HG02610 (cell line): ENCODE data around the gene CEP128.

Experiments
- ATAC-seq: cut with Tn5 transposase; IDR thresholded peaks from one replicate; pipeline ENCODE4 v1.9.1; 2021; ENCODE audit warnings: mild to moderate bottlenecking, moderate library complexity; ENCODE audit not compliant: unreplicated experiment

The CEP128 gene

DNA sequence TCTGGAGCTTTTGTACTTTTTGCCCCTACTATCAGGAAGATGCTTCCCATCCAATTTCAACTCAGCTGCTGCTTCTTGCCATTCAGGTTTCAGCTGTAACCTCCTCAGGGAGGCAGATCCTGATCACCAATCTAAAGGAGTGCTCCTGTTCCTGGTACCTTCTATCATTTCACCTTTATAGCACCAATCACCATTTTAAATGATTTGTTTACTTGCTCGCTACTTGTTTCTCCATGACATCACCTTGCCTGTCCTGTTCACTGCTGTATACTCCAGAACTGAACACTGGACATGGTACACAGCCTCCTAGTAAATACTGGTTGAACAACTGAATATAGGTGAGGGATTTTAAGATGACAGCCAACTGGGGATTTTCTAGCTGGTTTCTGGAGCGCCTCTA, 443.0 kb downstream of the CEP128 start:
- ATAC-seq, result no peak

DNA sequence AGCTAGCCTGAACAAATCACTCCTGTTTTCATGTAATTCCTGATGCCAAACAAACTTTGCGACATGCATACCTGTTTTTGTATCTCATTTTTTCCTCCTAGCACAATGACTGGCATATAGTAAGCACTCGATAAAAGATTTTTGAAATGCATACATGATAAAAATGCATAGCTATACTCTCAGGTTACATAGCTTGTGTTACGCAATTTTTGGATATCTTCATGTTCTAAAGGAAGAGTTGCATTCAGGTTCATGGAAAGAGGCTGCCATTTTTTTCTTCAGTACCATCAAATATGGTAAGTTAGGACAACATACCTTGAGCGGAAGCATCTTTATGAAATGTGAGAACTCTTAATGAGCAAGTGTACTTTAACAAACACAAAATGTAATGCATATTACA, 445.4 kb downstream of the CEP128 start:
- ATAC-seq, result no peak

DNA sequence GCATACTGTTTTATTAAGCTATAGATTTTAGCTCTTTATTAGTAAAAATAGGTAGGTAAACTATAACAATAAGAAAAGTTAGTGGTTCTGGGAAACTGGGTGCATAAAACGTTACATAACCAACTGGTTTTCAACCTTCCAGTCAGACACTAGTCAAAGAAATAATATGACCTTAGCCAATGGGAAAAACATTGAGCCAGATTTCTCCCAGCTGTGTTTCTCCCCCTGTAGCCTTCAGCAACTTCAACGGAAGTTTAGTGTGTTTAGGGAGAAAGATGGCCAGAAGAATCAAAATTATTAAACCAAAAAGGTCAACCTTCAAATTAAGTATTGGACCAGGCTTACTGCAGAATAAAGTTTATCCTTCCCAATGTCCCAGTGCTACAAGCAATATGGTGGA, 446.8 kb downstream of the CEP128 start:
- ATAC-seq, result no peak

DNA sequence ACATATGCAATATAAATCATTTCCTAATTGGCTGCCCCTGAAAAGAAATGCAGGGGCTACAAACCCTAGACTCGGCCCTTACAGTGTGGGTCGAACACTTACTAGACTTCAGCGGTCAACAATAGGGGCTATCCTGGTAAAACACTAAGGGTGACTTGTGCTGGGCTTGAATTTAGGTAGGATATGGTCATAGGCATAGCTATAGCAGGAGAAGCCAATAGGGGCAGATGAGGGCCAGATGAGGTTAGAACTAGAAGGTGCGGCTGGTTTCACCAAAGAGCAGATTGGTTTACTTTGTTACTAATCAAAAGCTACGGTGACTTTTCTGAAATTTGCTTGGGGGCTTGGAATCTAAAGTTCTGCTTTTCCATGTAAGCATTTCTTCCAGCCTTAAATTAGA, 447.9 kb downstream of the CEP128 start:
- no peak for ATAC-seq

DNA sequence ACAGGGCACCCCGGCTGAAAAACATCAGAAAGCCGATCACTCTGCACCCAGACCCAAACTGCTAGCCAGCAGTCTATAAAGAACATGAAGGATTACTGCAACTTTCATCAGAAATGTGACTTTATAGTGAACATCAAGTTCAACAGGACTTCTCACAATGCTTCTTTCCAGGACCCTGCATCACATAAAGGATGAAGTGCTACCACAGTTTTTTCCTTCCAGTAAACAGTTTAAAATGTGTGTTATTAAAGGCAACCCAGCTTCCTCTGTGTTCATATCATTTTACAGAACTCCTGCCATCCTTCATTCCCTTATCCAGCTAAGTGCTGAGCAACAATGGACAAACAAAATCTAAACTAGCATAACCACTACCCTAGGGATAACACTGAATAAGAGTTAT, 449.9 kb downstream of the CEP128 start:
- no peak for ATAC-seq

DNA sequence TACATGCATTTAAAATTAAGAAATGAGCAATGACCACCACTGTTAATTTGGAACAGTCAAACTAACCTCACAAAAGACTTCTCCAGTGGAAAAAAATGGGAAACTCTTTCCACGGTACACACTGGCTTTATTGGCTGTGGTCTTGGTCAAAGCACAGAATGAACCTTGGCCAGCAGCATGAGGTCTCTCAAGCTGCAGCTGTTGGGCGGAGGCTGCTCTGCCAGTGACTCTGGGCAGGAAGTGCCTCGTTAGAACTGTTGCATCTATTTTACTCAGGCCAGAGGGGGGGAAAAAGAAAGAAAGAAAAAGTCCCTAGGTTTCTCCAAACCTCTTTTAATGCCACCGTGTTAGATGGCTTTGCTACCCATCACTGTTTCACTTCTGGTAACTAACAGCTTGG, 450.4 kb downstream of the CEP128 start:
- peak; percentile 88 for ATAC-seq

DNA sequence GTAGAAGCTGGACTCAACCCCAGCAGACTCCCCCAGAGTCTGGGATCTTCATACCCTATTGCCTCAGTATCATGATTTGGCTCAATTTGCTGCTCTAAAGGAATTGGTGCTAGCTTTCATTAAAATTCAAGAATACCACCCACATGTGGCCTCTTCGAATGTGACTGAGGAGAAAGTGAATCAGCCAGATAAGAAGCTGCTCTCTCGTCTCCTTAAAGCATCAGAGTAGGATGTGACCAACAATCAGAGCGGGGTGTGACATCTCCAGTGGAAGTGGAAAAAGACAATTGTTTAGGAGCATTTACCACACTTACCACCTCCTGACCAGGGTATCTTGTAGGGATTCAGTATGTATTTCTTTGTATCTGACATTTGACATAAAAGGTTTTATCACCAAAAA, 452.0 kb downstream of the CEP128 start:
- no peak for ATAC-seq

- ATAC-seq, result no peak
These were observed 455.8 kb downstream of the CEP128 start for GRCh38 chr14:80485764-80486163.

DNA sequence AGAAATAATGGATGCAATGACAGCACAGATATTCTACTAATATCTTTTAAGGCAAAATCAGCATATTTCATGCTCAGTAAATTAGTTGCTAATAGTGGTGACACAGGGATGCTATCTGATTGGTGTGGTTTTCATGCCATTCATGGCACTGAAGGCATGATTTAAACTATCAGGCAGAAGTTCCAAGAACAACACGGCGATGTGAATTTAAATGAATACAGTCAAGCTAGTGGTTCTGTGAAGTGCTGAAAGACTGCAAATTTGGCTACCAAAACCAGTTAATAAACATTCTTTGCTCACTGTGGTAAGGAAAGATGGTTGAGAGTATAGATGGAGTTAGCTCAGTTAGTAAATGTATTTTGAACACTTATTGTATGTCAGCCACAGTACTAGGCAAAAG, 458.2 kb downstream of the CEP128 start:
- no peak for ATAC-seq

GRCh38 chr14:80477388-80478160, 464.0 kb downstream of the CEP128 start:
- no peak for ATAC-seq

DNA sequence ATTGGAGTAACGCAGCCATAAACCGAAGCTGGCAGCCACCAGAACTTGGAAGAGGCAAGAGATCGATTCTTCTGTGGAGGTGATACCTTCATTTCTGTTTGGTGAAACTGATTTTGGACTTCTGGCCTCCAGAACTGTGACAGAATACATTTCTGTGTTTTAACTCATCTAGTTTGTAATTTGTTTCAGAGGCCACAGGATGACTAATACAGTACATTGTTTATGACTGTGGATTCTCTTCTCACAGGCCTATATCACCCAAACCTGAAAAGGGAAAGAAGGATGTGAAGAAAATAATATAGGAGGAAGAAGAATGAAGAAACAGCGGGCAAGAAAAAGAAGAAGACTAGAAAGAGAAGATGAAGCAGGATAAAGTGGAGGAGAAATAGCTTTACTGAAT, 466.5 kb downstream of the CEP128 start:
- peak; percentile 60 for ATAC-seq

DNA sequence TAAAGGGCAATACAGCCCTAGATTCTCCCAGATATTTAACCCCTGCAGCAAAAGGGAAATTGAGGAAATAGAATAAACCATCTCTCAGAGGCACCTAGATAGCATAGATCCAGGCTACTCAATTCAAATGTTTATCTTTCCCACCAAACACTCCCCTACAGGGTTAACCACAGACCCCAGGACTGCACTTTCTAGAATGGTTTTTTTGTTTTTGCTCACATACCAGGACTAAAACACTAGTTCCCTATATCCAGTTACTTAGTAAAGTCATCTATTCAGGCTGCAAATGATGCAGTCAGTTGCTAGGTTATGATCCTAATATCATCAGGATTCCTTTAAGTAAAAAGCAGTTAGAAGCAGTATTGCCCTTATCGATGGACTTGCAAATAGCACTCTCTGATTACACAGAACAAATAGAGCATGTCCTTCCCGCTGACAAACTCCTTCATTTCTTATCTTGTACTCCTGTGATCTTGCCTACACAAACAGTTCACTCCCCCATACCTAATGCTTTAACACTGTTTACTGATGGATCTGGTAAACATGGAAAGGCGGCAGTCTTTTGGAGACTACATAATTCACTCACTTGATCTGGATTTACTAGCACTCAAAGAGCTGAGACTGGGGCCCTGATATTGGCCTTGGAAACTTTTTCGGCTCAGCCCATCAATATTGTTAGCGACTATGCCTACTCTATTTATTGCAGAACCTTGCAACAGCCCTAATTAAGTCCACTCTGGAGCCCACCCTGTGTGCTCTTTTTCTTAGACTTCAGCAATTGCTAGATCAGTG, 473.0 kb downstream of the CEP128 start:
- ATAC-seq, result no peak

DNA sequence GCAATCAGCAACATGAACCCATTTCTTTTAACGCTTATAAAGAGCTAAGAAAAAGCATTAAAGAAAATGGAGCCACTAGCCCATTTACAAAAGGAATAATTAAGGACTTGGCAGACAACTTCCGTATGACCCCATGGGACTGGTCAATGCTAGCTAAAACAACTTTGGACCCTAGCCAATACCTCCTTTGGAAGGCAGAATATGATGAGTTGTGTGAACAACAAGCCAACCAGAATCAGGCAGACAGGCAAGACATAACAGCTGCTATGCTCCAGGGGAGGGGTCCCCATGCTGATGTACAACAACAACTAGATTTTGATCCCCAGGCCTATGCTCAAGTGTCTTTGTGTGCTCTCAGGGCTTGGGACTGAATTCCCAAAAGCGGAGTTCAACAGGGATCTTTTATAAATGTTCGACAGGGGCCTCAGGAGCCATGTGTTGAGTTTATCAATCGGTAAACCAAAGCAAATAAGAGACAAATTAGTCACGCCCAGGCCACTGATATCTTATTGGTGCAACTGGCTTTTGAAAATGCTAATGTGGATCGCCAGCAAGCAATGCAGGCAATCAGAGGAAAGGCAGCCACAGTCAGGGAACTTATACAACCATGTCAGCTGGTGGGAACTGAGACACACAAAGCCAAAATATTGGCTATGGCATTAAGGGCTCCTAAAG, 475.9 kb downstream of the CEP128 start:
- no peak for ATAC-seq

- no peak for ATAC-seq
These were observed 476.9 kb downstream of the CEP128 start for GRCh38 chr14:80464531-80465149.

- ATAC-seq, result no peak
These were observed 485.3 kb downstream of the CEP128 start for GRCh38 chr14:80456209-80456608.

GRCh38 chr14:80455031-80455430, 486.5 kb downstream of the CEP128 start:
- no peak for ATAC-seq

DNA sequence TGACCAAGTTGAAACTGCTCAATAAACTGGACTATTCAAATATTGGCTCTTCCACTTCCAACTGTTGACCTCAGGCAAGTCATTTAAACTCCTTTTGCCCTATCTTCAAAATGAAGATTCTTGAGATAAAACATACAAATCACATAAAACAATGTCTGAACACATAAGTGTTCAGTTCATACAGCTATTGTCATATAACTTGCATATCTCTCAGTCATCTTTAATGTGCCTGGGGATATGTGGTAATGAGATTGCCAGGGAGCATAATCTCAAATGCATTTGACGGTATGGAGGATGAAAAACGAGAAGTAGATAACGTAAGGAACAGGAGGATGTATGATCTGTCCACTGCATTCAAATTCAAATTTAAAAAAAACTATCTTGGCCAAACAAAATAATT, 493.3 kb downstream of the CEP128 start:
- ATAC-seq, result no peak

DNA sequence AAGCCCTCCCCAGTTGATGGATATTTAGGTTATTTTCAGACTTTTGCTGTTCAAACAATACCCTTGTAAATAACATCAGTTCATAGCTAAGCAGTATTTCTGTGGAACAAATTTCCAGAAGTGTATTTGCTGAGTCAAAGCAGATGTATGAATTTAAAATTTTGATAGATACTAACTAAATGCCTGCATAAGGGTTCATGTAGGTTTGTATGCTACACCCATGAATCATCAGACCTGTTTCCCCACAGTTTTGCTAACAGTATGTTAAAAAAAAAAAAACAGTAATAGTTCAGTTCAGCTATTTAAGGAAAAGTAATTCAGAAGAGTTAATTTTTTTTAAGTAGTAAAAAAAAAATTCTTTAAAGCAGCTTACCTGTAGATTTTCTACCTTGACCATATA, 494.1 kb downstream of the CEP128 start:
- ATAC-seq, result no peak
